Activated CD4-positive, alpha-beta T cell treated with anti-CD3 and anti-CD28 coated beads, Interleukin-2, amount 50 U/mL, for 1 hour (primary cell): ENCODE results near the gene BAK1.
"Not testable (repeated sequence)": the region's sequence is repeated elsewhere in the genome, so short reads cannot be mapped to it uniquely, and the experiment has no call there.

Source experiments
- DNase-seq: peaks from one replicate; pipeline ENCODE4 v3.0.0-alpha.2; 2020

Gene BAK1

GRCh38 chr6:33549196-33549595, 30.9 kb downstream of the BAK1 start:
- DNase-seq: no peak

GRCh38 chr6:33547499-33547898, 32.6 kb downstream of the BAK1 start:
- DNase-seq: no peak

GRCh38 chr6:33546766-33547165, 33.3 kb downstream of the BAK1 start:
- DNase-seq: no peak

- DNase-seq: not testable (repeated sequence)
Observed at GRCh38 chr6:33545292-33545691, 34.8 kb downstream of the BAK1 start.

- no peak for DNase-seq
Observed at GRCh38 chr6:33543116-33543515, 37.0 kb downstream of the BAK1 start.

- DNase-seq: no peak
Observed at GRCh38 chr6:33540768-33541167, 39.3 kb downstream of the BAK1 start.

- DNase-seq: no peak
Observed at GRCh38 chr6:33534702-33535101, 45.4 kb downstream of the BAK1 start.

- peak; percentile 53 for DNase-seq
Observed at GRCh38 chr6:33533163-33533869, 46.8 kb downstream of the BAK1 start.

GRCh38 chr6:33532431-33532830, 47.6 kb downstream of the BAK1 start:
- not testable (repeated sequence) for DNase-seq

GRCh38 chr6:33530617-33531016, 49.5 kb downstream of the BAK1 start:
- not testable (repeated sequence) for DNase-seq
